Keratinocyte (primary cell): ENCODE results near the gene CDH13. TPM values are rescaled to one million over a fixed set of nuclear protein-coding genes. Genes with fewer than 3 reads are reported as not detected.

ENCODE experiments used
- DNase-seq: peaks from one replicate; pipeline ENCODE4 v3.0.0-alpha.2; 2011; ENCODE audit warnings: low read depth, missing footprints, low spot score
- FAIRE-seq: peaks from 2 replicates; lab custom pipeline; 2011; peaks lifted over from hg19 to GRCh38; lab: Jason Lieb, UNC
- H2AFZ ChIP-seq: 2 replicates; pipeline ENCODE4 v1.6.0; 2012; ENCODE audit warnings: low read length, control low read depth, inconsistent platforms; ENCODE audit not compliant: control insufficient read depth
- H3K27ac ChIP-seq: 2 replicates; pipeline ENCODE4 v1.5.1; 2011; ENCODE audit warnings: low read length; ENCODE audit not compliant: control insufficient read depth, insufficient read depth
- H3K27me3 ChIP-seq: 3 replicates; pipeline ENCODE4 v1.6.0; 2011; ENCODE audit warnings: low read length; ENCODE audit not compliant: control insufficient read depth, insufficient read depth; ENCODE audit errors: extremely low read depth
- H3K36me3 ChIP-seq, 2 experiments: 2 replicates in 1 of 2; 3 replicates in 1 of 2; pipeline ENCODE4 v1.5.1; 2011; ENCODE audit warnings: low read length in 2 of 2, mild to moderate bottlenecking in 1 of 2; ENCODE audit not compliant: control insufficient read depth in 2 of 2, insufficient read depth in 2 of 2; ENCODE audit errors: extremely low read depth in 1 of 2
- H3K4me1 ChIP-seq: 3 replicates; pipeline ENCODE4 v1.5.1; 2011; ENCODE audit warnings: low read length; ENCODE audit not compliant: control insufficient read depth, insufficient read depth; ENCODE audit errors: extremely low read depth
- H3K4me2 ChIP-seq: 3 replicates; pipeline ENCODE4 v1.6.0; 2011; ENCODE audit warnings: low read depth, low read length; ENCODE audit not compliant: control insufficient read depth, insufficient read depth; ENCODE audit errors: extremely low read depth
- H3K4me3 ChIP-seq, 3 experiments: fragments of 200-600 bp in 1 of 3; sonication (generic) in 1 of 3; 2 replicates in 2 of 3; 3 replicates in 1 of 3; pipeline ENCODE4 v1.5.1; 2011 to 2016; ENCODE audit warnings: low read length in 3 of 3, mild to moderate bottlenecking in 3 of 3, control low read depth in 2 of 3, inconsistent platforms in 1 of 3, low read depth in 1 of 3, mixed read lengths in 1 of 3, mixed run types in 1 of 3, moderate library complexity in 1 of 3; ENCODE audit not compliant: control insufficient read depth in 2 of 3, insufficient read depth in 2 of 3; ENCODE audit errors: extremely low read depth in 1 of 3
- H3K79me2 ChIP-seq: 2 replicates; pipeline ENCODE4 v1.6.0; 2012; ENCODE audit warnings: low read length; ENCODE audit not compliant: control insufficient read depth, insufficient read depth
- H3K9ac ChIP-seq: 3 replicates; pipeline ENCODE4 v1.6.0; 2011; ENCODE audit warnings: low read length; ENCODE audit not compliant: control insufficient read depth, insufficient read depth; ENCODE audit errors: extremely low read depth
- H3K9me1 ChIP-seq: 3 replicates; pipeline ENCODE4 v1.6.0; 2011; ENCODE audit warnings: low read length; ENCODE audit not compliant: control insufficient read depth, insufficient read depth; ENCODE audit errors: extremely low read depth
- H3K9me3 ChIP-seq: 2 replicates; pipeline ENCODE4 v1.5.1; 2012; ENCODE audit warnings: low read depth, low read length; ENCODE audit not compliant: control insufficient read depth
- H4K20me1 ChIP-seq: 3 replicates; pipeline ENCODE4 v1.6.0; 2011; ENCODE audit warnings: low read length; ENCODE audit not compliant: control insufficient read depth, insufficient read depth; ENCODE audit errors: extremely low read depth
- CTCF ChIP-seq, 3 experiments: IDR thresholded peaks in 1 of 3; conservative IDR thresholded peaks in 1 of 3; optimal IDR thresholded peaks in 1 of 3; 2 replicates in 2 of 3; 3 replicates in 1 of 3; pipeline versions ENCODE3 to v1.5.1; 2011; ENCODE audit warnings: low read length in 3 of 3, mild to moderate bottlenecking in 3 of 3, moderate library complexity in 2 of 3, control low read depth in 1 of 3, inconsistent platforms in 1 of 3; ENCODE audit not compliant: insufficient read depth in 2 of 3; ENCODE audit errors: extremely low read depth in 1 of 3
- EZH2 ChIP-seq: IDR thresholded peaks from one replicate; pipeline ENCODE4 v1.6.1; 2012; ENCODE audit warnings: inconsistent platforms, mild to moderate bottlenecking, low read length, moderate library complexity
- dilution Hi-C: fragments of 300-500 bp; cut with MboI; formaldehyde crosslinking; loops from one replicate; pipeline ENCODE4 v1.7.0; 2020; ENCODE audit warnings: low sequenced_read_pairs; ENCODE audit not compliant: extremely low pct_ligation_motif_present
- polyA plus RNA-seq, 5 experiments: library from polyadenylated mRNA; depleted of rRNA in 3 of 5; stranded (reverse) in 3 of 5; stranded (forward) in 1 of 5; unstranded in 1 of 5; fragments of >200 nt; gene quantifications; 1 replicate in 1 of 5; 2 replicates in 3 of 5; 3 replicates in 1 of 5; pipeline versions ENCODE4 v1.2.1 to v1.2.3, GENCODE V29; 2011 to 2012; ENCODE audit warnings: missing spikeins in 2 of 5, low read depth in 1 of 5, low replicate concordance in 1 of 5

The CDH13 gene
- polyA plus RNA-seq, 1 donor (not counting 4 experiments of a cell fraction or from before 2014, with no cell fraction given), result 111 TPM

GRCh38 chr16:82586130-82586529 is 40.6 kb upstream of the CDH13 start:
- Histone ChIP-seq H3K27ac (no peak overlapping the region), H3K79me2 (no peaks in the 10 kb centered on the region), H3K9ac (no peak overlapping the region), H3K9me3 (no peaks in the 10 kb centered on the region), H3K36me3 (no peaks in the 10 kb centered on the region), H3K4me3 (no peak overlapping the region), H4K20me1 (no peaks in the 10 kb centered on the region), H3K4me1 (no peaks in the 10 kb centered on the region), H2AFZ (no peak overlapping the region), H3K9me1 (no peaks in the 10 kb centered on the region), H3K4me2 (no peak overlapping the region), H3K27me3 (no peaks in the 10 kb centered on the region)
- TF ChIP-seq EZH2 (no peak), CTCF (optimal IDR thresholded peaks at IDR 0.05 in 1 of 3, IDR thresholded peaks at IDR 0.05 in 1 of 3, conservative IDR thresholded peaks at IDR 0.05 in 1 of 3; ENCODE audit: extremely low read depth in 1 of 3, insufficient read depth in 2 of 3, low read length in 3 of 3) (no peak)
- dilution Hi-C loops, result no loop called here
- no peak for FAIRE-seq
- no peak for DNase-seq

DNA sequence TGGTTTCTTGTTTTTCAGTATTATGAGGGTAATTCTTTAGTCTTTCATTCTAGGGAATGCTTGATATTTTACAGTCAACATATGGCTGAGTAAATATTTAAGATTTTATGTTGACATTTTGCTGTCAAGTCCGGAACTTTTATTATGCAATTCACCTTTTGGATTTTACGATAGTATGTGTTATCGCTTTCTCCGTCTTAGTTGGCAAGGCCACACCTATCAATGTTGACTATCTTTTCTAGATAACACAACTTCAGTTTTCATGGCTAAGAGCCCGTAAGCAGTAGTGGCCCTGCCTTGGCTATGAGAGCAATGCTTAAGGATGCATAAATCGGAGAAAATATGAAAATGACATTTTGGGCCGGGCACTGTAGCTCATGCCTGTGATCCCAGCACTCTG is 39.5 kb upstream of the CDH13 start:
- H3K27ac ChIP-seq, result no peak overlapping the region
- no peak for FAIRE-seq
- H3K4me2 ChIP-seq, result no peak overlapping the region
- H3K4me1 ChIP-seq, result no peaks in the 10 kb centered on the region
- TF ChIP-seq EZH2 (no peak), CTCF (optimal IDR thresholded peaks at IDR 0.05 in 1 of 3, IDR thresholded peaks at IDR 0.05 in 1 of 3, conservative IDR thresholded peaks at IDR 0.05 in 1 of 3; ENCODE audit: extremely low read depth in 1 of 3, insufficient read depth in 2 of 3, low read length in 3 of 3) (no peak)
- no peaks in the 10 kb centered on the region for H3K9me1 ChIP-seq
- H3K9me3 ChIP-seq, result no peaks in the 10 kb centered on the region
- H3K9ac ChIP-seq, result no peak overlapping the region
- no peak overlapping the region for H2AFZ ChIP-seq
- dilution Hi-C loops, result no loop called here
- no peaks in the 10 kb centered on the region for H4K20me1 ChIP-seq
- no peak overlapping the region for H3K4me3 ChIP-seq
- H3K27me3 ChIP-seq, result peaks cover 7% of the 10 kb centered on the region
- no peak for DNase-seq
- H3K36me3 ChIP-seq, result no peaks in the 10 kb centered on the region
- H3K79me2 ChIP-seq, result no peaks in the 10 kb centered on the region
